Measurements from ENCODE around the gene FLYWCH1.
"Not testable (repeated sequence)": the region's sequence is repeated elsewhere in the genome, so short reads cannot be mapped to it uniquely, and the experiment has no call there.

The FLYWCH1 gene

GRCh38 chr16:2929693-2930092, 18.0 kb downstream of the FLYWCH1 start:
- CTCF ChIA-PET = interaction anchor here (1.1 kb wide), 1 partner anchor 53 kb away, joined by 3 read pairs; no protein-coding TSS in a partner anchor
- POLR2A ChIA-PET = no interaction called here

GRCh38 chr16:2930236-2930635, 18.5 kb downstream of the FLYWCH1 start:
- no peak for DNase-seq (ENCODE audit: extremely low spot score)
- ChIA-PET POLR2A (no interaction called here), CTCF (interaction anchor here (1.1 kb wide), 1 partner anchor 54 kb away, joined by 3 read pairs; no protein-coding TSS in a partner anchor)
- TF ChIP-seq CTBP1 (IDR thresholded peaks at IDR 0.05; ENCODE audit: borderline replicate concordance) = no peak
- TF ChIP-seq L3MBTL2 (conservative IDR thresholded peaks at IDR 0.05) = no peak
- no peak for TF ChIP-seq BHLHE40 (IDR thresholded peaks at IDR 0.05; ENCODE audit: borderline replicate concordance)
- TF ChIP-seq PKNOX1 (IDR thresholded peaks at IDR 0.05) = no peak
- TF ChIP-seq ELF4 (IDR thresholded peaks at IDR 0.05) = no peak
- no peak for TF ChIP-seq SP1 (IDR thresholded peaks at IDR 0.05)

More at GRCh38 chr16:2929693-2930092, 18.0 kb downstream of the FLYWCH1 start:
- TF ChIP-seq LEF1 (IDR thresholded peaks at IDR 0.05; ENCODE audit: borderline replicate concordance) (no peak), PKNOX1 (IDR thresholded peaks at IDR 0.05) (no peak), NFRKB (IDR thresholded peaks at IDR 0.05) (no peak)
- peak; percentile 3 for DNase-seq (ENCODE audit: extremely low spot score)

- DNase-seq (ENCODE audit: extremely low spot score); CTCF ChIA-PET: not testable (repeated sequence)
- POLR2A ChIA-PET = interaction anchor here (0.9 kb wide), 1 partner anchor 12 kb away, joined by 3 read pairs; no protein-coding TSS in a partner anchor
Measured at GRCh38 chr16:2931231-2931914, 19.6 kb downstream of the FLYWCH1 start.

DNA sequence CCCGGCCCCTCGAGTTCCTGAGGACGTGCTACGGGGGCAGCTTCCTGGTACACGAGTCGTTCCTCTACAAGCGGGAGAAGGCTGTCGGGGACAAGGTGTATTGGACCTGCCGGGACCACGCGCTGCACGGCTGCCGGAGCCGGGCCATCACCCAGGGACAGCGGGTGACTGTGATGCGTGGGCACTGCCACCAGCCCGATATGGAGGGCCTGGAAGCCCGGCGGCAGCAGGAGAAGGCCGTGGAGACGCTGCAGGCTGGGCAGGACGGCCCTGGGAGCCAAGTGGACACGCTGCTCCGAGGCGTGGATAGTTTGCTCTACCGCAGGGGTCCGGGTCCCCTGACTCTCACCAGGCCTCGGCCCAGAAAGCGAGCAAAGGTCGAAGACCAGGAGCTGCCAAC, 21.4 kb downstream of the FLYWCH1 start:
- TF ChIP-seq LEF1 (IDR thresholded peaks at IDR 0.05; ENCODE audit: borderline replicate concordance) (no peak), ARNT (IDR thresholded peaks at IDR 0.05) (no peak), BHLHE40 (IDR thresholded peaks at IDR 0.05; ENCODE audit: borderline replicate concordance) (no peak), ELF4 (IDR thresholded peaks at IDR 0.05) (no peak), PKNOX1 (IDR thresholded peaks at IDR 0.05) (no peak)
- ChIA-PET POLR2A (no interaction called here), CTCF (no interaction called here)

DNA sequence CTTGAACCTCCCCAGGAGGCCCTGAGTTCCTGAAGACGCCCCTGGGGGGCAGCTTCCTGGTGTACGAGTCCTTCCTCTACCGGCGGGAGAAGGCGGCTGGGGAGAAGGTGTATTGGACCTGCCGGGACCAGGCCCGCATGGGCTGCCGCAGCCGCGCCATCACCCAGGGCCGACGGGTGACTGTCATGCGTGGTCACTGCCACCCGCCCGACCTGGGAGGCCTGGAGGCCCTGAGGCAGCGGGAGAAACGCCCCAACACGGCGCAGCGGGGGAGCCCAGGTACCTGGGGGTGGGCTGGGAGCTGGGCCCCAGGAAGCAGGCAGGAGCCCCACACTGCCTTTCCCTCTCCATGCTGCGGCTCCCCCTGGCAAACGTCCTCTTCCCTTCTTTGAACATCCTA, 22.0 kb downstream of the FLYWCH1 start:
- ChIA-PET CTCF (no interaction called here), POLR2A (no interaction called here)
- no peak for DNase-seq (ENCODE audit: extremely low spot score)
- no peak for TF ChIP-seq SUZ12 (IDR thresholded peaks at IDR 0.05)
- no peak for TF ChIP-seq TARDBP (IDR thresholded peaks at IDR 0.05)
- TF ChIP-seq FOXM1 (IDR thresholded peaks at IDR 0.05; ENCODE audit: borderline replicate concordance) = no peak
- no peak for TF ChIP-seq ZNF384 (IDR thresholded peaks at IDR 0.05)
- TF ChIP-seq LEF1 (IDR thresholded peaks at IDR 0.05; ENCODE audit: borderline replicate concordance) = no peak
- TF ChIP-seq SP1 (IDR thresholded peaks at IDR 0.05) = no peak
- no peak for TF ChIP-seq NFRKB (IDR thresholded peaks at IDR 0.05)
- TF ChIP-seq FOXA1 (IDR thresholded peaks at IDR 0.05) = no peak
- no peak for TF ChIP-seq CTBP1 (IDR thresholded peaks at IDR 0.05; ENCODE audit: borderline replicate concordance)
- TF ChIP-seq L3MBTL2 (conservative IDR thresholded peaks at IDR 0.05) = no peak
- no peak for TF ChIP-seq HDGF (IDR thresholded peaks at IDR 0.05; ENCODE audit: borderline replicate concordance)
- TF ChIP-seq ARNT (IDR thresholded peaks at IDR 0.05) = no peak
- no peak for TF ChIP-seq FOXK2 (IDR thresholded peaks at IDR 0.05)
- TF ChIP-seq PKNOX1 (IDR thresholded peaks at IDR 0.05) = no peak
- no peak for TF ChIP-seq ELF4 (IDR thresholded peaks at IDR 0.05)

More for the DNA sequence above, 21.4 kb downstream of the FLYWCH1 start:
- DNase-seq (ENCODE audit: extremely low spot score) = no peak

DNA sequence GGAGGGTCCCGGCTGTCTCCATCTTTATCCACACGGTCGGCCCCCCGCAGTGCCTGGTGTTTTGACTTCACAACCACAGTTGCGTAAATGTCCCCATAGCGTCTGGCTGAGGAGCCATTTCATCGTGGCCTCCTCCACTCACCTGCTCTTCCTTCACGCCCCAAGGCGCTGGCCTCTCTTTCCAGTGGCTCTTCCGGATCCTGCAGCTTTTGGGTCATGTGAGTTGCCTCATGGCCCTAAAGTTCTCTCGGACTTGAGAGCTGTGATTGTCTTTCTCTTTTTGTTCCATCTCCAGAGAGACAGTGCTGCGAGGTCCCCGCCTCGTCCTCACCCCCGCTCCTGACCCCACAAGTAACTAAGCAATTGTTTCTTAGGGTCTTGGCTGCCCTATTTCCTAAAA, 22.7 kb downstream of the FLYWCH1 start:
- POLR2A ChIA-PET = no interaction called here

More for the DNA sequence above, 22.7 kb downstream of the FLYWCH1 start:
- DNase-seq (ENCODE audit: extremely low spot score) = no peak
- CTCF ChIA-PET = no interaction called here
- no peak for TF ChIP-seq L3MBTL2 (conservative IDR thresholded peaks at IDR 0.05)
- TF ChIP-seq CTBP1 (IDR thresholded peaks at IDR 0.05; ENCODE audit: borderline replicate concordance) = no peak
- no peak for TF ChIP-seq FOXM1 (IDR thresholded peaks at IDR 0.05; ENCODE audit: borderline replicate concordance)
- TF ChIP-seq FOXA1 (IDR thresholded peaks at IDR 0.05) = no peak
- no peak for TF ChIP-seq BHLHE40 (IDR thresholded peaks at IDR 0.05; ENCODE audit: borderline replicate concordance)
- TF ChIP-seq PKNOX1 (IDR thresholded peaks at IDR 0.05) = no peak
- no peak for TF ChIP-seq ZNF384 (IDR thresholded peaks at IDR 0.05)
- no peak for TF ChIP-seq ELF4 (IDR thresholded peaks at IDR 0.05)
- TF ChIP-seq NFRKB (IDR thresholded peaks at IDR 0.05) = no peak
- TF ChIP-seq ARNT (IDR thresholded peaks at IDR 0.05) = no peak
- TF ChIP-seq TARDBP (IDR thresholded peaks at IDR 0.05) = no peak
